ENCODE measurements around the gene C3.

DNA sequence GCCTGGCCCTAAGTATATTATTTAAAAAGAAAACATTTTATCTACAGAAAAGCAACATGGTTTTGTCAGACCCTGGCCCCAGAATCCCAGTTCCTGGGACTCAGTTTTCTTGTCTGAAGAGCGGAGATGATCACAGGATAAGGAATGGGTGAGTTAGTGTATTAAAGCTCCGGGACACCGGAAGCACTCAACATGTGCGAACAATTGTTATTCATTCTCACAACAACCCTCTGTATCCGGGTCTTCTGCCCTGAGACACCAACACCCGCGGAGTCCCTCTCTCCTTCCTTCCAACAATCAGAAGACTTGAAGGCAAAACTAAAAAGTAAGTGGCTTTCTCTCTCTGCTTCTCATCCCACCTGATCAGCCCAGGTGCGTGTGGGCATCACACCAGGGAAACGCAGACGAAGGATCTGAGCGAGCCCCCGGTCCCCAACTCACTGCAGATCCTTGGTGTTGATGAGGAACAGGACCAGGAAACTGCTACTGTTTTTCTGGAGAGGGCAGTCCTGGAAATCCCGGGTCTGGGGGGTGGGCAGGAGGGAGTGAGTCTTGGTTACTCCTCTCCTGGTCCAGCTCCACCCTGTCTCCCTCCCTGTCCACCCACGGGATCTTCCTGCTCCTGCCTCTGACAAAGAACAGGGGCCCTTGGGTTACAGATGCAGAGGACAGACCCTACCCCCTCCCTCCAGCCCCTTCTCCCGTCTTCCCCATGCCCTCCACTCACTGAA, 14.9 kb upstream of the C3 start:
- TF ChIP-seq, protein P1, sequence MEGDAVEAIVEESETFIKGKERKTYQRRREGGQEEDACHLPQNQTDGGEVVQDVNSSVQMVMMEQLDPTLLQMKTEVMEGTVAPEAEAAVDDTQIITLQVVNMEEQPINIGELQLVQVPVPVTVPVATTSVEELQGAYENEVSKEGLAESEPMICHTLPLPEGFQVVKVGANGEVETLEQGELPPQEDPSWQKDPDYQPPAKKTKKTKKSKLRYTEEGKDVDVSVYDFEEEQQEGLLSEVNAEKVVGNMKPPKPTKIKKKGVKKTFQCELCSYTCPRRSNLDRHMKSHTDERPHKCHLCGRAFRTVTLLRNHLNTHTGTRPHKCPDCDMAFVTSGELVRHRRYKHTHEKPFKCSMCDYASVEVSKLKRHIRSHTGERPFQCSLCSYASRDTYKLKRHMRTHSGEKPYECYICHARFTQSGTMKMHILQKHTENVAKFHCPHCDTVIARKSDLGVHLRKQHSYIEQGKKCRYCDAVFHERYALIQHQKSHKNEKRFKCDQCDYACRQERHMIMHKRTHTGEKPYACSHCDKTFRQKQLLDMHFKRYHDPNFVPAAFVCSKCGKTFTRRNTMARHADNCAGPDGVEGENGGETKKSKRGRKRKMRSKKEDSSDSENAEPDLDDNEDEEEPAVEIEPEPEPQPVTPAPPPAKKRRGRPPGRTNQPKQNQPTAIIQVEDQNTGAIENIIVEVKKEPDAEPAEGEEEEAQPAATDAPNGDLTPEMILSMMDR (IDR thresholded peaks at IDR 0.05), result no peak
- TF ChIP-seq POLR2A (IDR thresholded peaks at IDR 0.05), result no peak

All from Peyer's patch (tissue), 4 donors.